GM12891 (cell line): ENCODE measurements around the gene SLC44A1.

Source experiments
- POLR2A ChIP-seq: IDR thresholded peaks from 2 replicates; pipeline ENCODE4 v1.6.1; 2011; ENCODE audit warnings: low read depth, low read length, control low read depth
- POLR2AphosphoS5 ChIP-seq: IDR thresholded peaks from 2 replicates; pipeline ENCODE4 v1.6.1; 2011; ENCODE audit warnings: low read depth, low read length, control low read depth
- TAF1 ChIP-seq: IDR thresholded peaks from 2 replicates; pipeline ENCODE4 v1.6.1; 2011; ENCODE audit warnings: low read depth, low read length, control low read depth

DNA sequence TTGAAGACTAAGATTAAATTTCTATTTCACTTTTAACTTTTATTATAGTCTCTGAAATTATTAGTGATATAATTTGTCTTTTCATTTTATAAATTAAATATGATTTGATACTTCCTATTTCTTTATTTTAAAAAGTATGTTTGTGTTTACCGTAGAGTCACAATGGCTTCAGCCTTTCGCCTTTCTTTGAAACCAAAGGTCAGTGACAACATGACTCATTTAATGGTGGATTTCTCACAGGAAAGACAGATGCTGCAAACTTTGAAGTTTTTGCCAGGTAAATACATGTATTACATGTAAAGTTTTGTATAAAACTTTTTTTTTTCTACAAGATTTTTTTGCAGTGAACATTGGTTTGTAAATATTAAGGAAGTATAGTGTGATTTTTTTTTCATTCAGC, 239.8 kb downstream of the SLC44A1 start:
- TF ChIP-seq TAF1 (no peak), POLR2A (no peak), POLR2AphosphoS5 (no peak)
